Ovary (tissue), 9 donors: ENCODE data around the gene PAIP2B. TPM values are rescaled to one million over a fixed set of nuclear protein-coding genes. Genes with fewer than 3 reads are reported as not detected.
A peak's percentile ranks its signal among the peaks of the same experiment; 100 is the strongest.

ENCODE experiments used
- DNase-seq, 5 donors: peaks; one replicate each; pipeline ENCODE4 v3.0.0-alpha.2; 2019 to 2020
- H3K27ac ChIP-seq, 2 donors: fragments of 200-600 bp; one replicate each; pipeline versions ENCODE4 v1.5.1 to v1.8.0; 2019 to 2022
- H3K27me3 ChIP-seq: fragments of 200-600 bp; one replicate; pipeline ENCODE4 v1.8.0; 2022
- H3K36me3 ChIP-seq: fragments of 200-600 bp; sonication (generic); one replicate; pipeline ENCODE4 v1.5.1; 2019
- H3K4me1 ChIP-seq: one replicate; pipeline ENCODE4 v1.8.1; 2013; ENCODE audit warnings: mild to moderate bottlenecking, moderate library complexity; ENCODE audit not compliant: insufficient read depth
- H3K4me3 ChIP-seq: fragments of 200-600 bp; sonication (generic); one replicate; pipeline ENCODE4 v1.5.1; 2017
- H3K9me3 ChIP-seq, 2 donors: fragments of 200-600 bp in 1 of 2; sonication (generic) in 1 of 2; one replicate each; pipeline versions ENCODE4 v1.5.1 to v1.8.1; 2013 to 2019; ENCODE audit warnings: mild to moderate bottlenecking in 1 of 2, moderate library complexity in 1 of 2
- CTCF ChIP-seq, 3 donors: fragments of 450-650 bp in 2 of 3; fragments of 200-600 bp in 1 of 3; IDR thresholded peaks; one replicate each; pipeline versions ENCODE4 v1.5.1 to v1.8.0; 2016 to 2022; ENCODE audit warnings: antibody characterized with exemption in 3 of 3, mild to moderate bottlenecking in 1 of 3
- EP300 ChIP-seq: sonication (generic); formaldehyde crosslinking; IDR thresholded peaks from one replicate; pipeline ENCODE4 v1.6.1; 2017; ENCODE audit warnings: antibody characterized with exemption
- POLR2A ChIP-seq: fragments of 450-650 bp; IDR thresholded peaks from one replicate; pipeline ENCODE4 v1.6.1; 2017; ENCODE audit warnings: antibody characterized with exemption, mild to moderate bottlenecking, moderate library complexity
- WGBS, 3 donors: extraction: QIAGEN DNeasy Blood & Tissue Kit in 1 of 3; methylation state at CpG; one replicate each; pipeline versions ENCODE4 v1.1.5 to v1.1.7; 2013 to 2017; 5-methylcytosine and 5-hydroxymethylcytosine counted together
- intact Hi-C, 4 donors: fragments of 100-400 bp; cut with DNase I; formaldehyde crosslinking; loops; one replicate each; pipeline versions ENCODE4 v1.11.0 to v1.15.1; 2022 to 2023
- polyA plus RNA-seq, 2 donors: library from polyadenylated mRNA; stranded (reverse); fragments of 200-250 nt in 1 of 2; fragments of 350-450 nt in 1 of 2; fragmentation: Illumina TruSeq in 1 of 2; extraction: RNeasy Lipid Tissue Mini Kit (QIAGEN cat#74804) in 1 of 2; gene quantifications; one replicate each; pipeline ENCODE4 v1.2.3, GENCODE V29; 2013 to 2014
- total RNA-seq, 7 donors: library from RNA; depleted of rRNA in 2 of 7; stranded (reverse); fragments of >200 nt in 2 of 7; fragmentation: NEBNext Ultra II Directional in 3 of 7; extraction: Animal tissue kit (Norgen Biotek cat#: 25700) in 3 of 7; gene quantifications; one replicate each; pipeline versions ENCODE4 v1.1.0 to v1.2.4, GENCODE V29; 2016 to 2023
- donor health status: DM: no; HTN: no; CAD: no; lungs with moderate emphysema.
- donor health status: DM: no; HTN: no; CAD: no.
- donor health status: Bipolar disorder and iron deficiency.
- donor health status: DM: yes; HTN: yes; CAD: no.
- donor health status: DM: no; HTN: no; CAD: no.
- donor health status: DM: yes; HTN: yes; CAD: no.

Gene PAIP2B
- total and polyA plus RNA-seq, 9 donors, result 8.9 to 20.7 (median 13.6) TPM

GRCh38 chr2:71174207-71174606 is 52.7 kb downstream of the PAIP2B start:
- H3K27me3 ChIP-seq, result no peaks in the 10 kb centered on the region
- no peak overlapping the region for H3K4me3 ChIP-seq
- no peaks in the 10 kb centered on the region for H3K36me3 ChIP-seq
- no peak overlapping the region for H3K27ac ChIP-seq
- intact Hi-C loops, result no loop called here
- H3K4me1 ChIP-seq, result no peaks in the 10 kb centered on the region
- 23 to 42% (median 29%) methylated on average over 3 of the region's 3 CpGs for WGBS, 3 donors
- DNase-seq, result no peak
- no peaks in the 10 kb centered on the region for H3K9me3 ChIP-seq
- TF ChIP-seq CTCF (IDR thresholded peaks at IDR 0.05), result no peak
- TF ChIP-seq POLR2A, result no peak
- no peak for TF ChIP-seq EP300

DNA sequence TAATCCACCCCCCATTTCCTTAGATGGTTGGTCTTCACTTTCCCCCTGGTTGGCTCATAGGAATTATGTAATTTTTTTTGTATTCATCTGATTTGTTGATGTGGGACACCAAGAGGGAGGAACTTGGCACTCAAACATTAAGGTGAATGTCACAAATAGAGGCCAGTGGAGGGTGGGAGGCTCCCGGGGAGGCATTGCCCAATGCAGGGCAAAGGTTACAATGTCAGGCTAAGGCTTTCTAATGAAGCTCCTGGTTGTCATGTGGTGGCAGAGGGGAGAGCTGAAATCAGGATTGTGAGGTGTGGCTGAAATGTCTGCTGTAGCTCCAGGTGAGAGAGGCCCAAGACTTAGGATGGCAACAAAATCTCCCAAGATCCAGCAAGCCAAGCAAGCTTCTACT is 53.8 kb downstream of the PAIP2B start:
- no peak for DNase-seq
- TF ChIP-seq CTCF (IDR thresholded peaks at IDR 0.05) (no peak), EP300 (no peak), POLR2A (no peak)
- Histone ChIP-seq H3K4me3 (no peak overlapping the region), H3K9me3 (no peaks in the 10 kb centered on the region), H3K4me1 (no peaks in the 10 kb centered on the region), H3K27ac (no peak overlapping the region), H3K36me3 (no peaks in the 10 kb centered on the region), H3K27me3 (no peaks in the 10 kb centered on the region)
- 37 to 55% (median 50%) methylated on average over 1 of the region's 1 CpG for WGBS, 3 donors
- intact Hi-C loops, result no loop called here

DNA sequence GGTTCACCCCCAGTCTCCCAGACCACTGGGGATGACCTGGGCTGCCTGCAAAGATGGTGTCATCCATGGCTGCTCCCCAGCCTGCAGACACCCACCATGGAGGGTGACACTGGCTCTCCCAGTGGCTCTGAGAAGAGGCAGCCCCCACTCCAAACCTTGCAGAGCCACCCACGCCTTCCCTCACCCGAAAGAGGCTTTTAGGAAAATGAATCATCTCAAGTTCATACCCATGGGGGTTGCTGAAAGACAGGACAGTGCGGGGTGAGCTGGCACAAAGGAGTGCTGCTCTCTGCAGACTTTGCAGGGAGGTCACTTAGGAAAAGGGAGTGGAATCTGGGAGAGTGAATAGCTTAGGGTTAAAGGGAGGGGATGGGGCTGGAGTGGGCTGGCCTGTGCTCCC is 60.1 kb downstream of the PAIP2B start:
- TF ChIP-seq EP300, result no peak
- TF ChIP-seq POLR2A, result no peak
- no peak for TF ChIP-seq CTCF (IDR thresholded peaks at IDR 0.05)
- intact Hi-C loops, result no loop called here
- Histone ChIP-seq H3K36me3 (no peaks in the 10 kb centered on the region), H3K4me1 (no peaks in the 10 kb centered on the region), H3K27ac (no peak overlapping the region), H3K4me3 (no peak overlapping the region), H3K27me3 (no peaks in the 10 kb centered on the region), H3K9me3 (no peaks in the 10 kb centered on the region)
- no peak for DNase-seq
- WGBS, 3 donors, result 56 to 65% (median 58%) methylated on average over 3 of the region's 3 CpGs

DNA sequence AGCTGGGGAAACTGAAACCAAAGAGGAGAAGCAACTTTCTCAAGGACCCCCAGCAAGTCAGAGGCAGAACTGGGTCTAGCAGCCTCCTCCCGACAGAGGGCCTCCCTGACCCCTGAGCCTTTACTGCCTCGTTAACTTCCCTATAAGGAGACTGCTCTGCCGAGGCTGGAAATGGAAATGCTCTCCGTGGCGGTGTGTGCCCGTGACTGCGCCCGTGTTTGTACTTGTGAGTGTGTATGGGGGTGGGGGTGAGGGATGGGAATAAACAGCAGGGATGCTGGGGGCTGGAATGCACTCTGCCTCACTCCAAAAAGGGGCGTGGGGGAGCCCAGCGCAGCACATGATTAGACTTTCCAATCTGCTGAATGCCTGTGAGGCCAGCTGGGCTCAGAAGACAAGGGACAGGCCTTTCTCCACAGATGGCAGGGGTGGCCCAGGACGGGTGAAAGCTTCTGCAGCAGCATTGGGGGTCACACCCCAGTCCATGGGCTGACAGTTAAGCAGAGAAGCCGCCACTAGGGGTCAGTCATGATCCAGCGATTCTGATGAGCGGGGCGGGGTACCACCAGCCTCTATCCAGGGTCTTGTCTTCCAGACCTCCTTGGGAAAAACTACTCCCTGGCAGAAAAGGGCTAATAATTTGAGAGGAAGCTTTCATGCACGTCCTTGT is 69.6 kb downstream of the PAIP2B start:
- intact Hi-C loops, result no loop called here
- no peak overlapping the region for H3K4me3 ChIP-seq
- no peaks in the 10 kb centered on the region for H3K4me1 ChIP-seq
- WGBS, 3 donors, result 6 to 12% (median 10%) methylated on average over 16 of the region's 16 CpGs
- no peaks in the 10 kb centered on the region for H3K9me3 ChIP-seq
- no peak overlapping the region for H3K27ac ChIP-seq
- DNase-seq, result peak; percentile 31 to 51 (median 43)
- TF ChIP-seq CTCF (IDR thresholded peaks at IDR 0.05), result no peak
- TF ChIP-seq EP300, result no peak
- no peak for TF ChIP-seq POLR2A
- H3K36me3 ChIP-seq, result no peaks in the 10 kb centered on the region
- no peaks in the 10 kb centered on the region for H3K27me3 ChIP-seq
